ENCODE measurements around the gene STX16.

DNA sequence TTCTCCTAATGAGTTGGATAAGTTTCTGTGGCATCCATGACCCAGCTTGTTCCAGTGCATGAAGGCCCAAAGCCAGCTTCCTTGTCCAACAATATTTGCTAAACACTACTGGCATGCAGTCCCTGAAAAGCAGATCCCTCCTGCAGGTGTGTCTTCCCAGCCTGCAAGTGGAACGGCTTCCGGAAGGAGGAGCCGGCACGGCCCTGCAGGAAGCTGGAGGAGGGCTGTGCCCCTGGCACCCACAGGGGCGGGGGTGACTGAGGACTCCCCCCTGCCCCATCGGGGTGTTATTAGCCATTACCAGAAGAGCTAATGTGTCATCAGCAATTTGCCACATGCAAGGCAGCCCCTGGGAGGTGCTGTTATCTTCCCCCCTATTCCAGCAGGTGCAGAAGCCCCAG is 68.9 kb downstream of the STX16 start:
- TF ChIP-seq, protein P1, sequence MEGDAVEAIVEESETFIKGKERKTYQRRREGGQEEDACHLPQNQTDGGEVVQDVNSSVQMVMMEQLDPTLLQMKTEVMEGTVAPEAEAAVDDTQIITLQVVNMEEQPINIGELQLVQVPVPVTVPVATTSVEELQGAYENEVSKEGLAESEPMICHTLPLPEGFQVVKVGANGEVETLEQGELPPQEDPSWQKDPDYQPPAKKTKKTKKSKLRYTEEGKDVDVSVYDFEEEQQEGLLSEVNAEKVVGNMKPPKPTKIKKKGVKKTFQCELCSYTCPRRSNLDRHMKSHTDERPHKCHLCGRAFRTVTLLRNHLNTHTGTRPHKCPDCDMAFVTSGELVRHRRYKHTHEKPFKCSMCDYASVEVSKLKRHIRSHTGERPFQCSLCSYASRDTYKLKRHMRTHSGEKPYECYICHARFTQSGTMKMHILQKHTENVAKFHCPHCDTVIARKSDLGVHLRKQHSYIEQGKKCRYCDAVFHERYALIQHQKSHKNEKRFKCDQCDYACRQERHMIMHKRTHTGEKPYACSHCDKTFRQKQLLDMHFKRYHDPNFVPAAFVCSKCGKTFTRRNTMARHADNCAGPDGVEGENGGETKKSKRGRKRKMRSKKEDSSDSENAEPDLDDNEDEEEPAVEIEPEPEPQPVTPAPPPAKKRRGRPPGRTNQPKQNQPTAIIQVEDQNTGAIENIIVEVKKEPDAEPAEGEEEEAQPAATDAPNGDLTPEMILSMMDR (IDR thresholded peaks at IDR 0.05), result no peak
- TF ChIP-seq POLR2A (IDR thresholded peaks at IDR 0.05) (no peak), EP300 (IDR thresholded peaks at IDR 0.05) (no peak), POLR2AphosphoS5 (IDR thresholded peaks at IDR 0.05) (no peak)

All from gastroesophageal sphincter (tissue), 3 donors.